HG03097 (cell line): Measurements from ENCODE around the gene PELI2.

Source experiments
- ATAC-seq: cut with Tn5 transposase; IDR thresholded peaks from one replicate; pipeline ENCODE4 v1.9.1; 2021; ENCODE audit not compliant: unreplicated experiment, low FRiP score

Gene PELI2

DNA sequence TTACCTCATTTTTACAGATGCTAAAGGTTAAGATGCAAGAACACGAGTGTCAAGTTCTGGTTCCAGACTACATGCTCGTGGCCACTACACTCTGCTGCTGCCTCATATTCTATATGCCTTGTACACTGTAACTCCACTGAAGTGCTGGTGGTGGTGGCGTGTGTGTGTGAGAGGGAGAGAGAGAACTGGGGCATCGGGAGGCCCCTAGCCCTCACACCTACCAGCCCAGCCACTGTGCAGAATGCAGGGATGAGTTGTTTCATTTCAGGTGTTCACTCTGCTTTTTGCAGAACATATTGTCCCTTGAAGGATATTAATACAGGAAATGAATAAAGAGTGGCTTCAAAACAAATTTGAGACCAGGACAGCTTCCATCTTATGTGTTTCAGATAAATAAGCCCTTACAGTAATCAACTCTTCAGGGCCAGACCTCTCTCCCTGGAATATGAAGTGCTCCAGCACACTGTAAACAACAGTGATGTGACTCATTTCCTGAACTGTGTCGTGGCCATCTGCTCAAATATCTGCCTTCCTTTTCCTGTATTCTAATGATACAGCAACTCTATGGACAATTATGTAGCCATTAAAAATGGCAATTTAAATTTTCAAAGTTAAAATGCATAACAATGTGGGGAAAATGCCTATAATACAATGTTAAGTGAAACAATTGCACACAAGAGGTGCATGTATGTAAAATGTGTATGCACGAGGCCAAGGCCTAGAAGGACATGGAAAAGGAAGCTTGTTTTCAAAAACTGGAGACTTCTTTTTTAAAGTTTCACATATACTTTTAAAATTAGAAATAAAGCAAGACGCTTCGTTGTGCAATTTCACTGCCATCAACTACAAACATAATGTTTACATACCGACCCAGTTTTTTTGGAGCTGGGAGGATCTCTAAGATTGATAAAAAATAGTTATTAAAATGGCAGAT lies 215.4 kb downstream of the PELI2 start:
- no peak for ATAC-seq

DNA sequence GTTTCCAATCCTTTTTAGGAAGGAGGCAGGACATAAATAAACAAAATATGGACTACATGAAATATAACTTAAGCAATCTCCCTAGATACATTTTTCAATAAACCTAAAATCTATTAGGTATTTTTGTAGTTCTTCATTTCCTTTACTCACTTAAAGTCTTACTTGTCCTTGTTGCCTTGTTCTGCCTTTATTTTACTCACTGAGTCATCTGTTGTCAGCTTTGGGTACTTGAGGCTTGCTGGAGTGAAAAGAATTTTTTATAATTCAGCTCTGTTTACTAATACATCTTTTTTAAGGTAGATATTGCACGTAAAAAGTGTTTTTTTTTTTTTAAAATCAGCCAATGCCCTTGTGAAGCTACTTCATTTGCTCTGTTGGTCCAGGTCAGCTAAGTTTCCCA lies 216.2 kb downstream of the PELI2 start:
- ATAC-seq = no peak

DNA sequence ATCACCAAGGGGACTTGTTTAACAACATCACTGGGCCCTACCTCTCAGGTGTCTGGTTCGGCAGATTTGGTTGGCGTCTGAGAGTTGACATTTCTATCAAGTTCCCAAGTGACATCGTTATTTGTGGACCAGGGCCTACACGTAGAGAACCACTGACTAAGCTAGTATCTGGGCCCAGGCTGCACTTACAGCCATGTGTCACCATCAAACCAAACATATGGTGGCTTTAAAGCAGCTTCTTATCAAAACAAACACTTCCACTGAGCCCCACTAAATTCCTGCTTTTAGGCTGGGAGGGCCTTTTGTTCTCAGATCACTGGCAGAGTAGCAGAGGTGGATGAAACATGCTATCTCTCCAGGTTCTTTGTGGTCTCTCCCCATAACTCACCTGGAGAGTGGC lies 220.5 kb downstream of the PELI2 start:
- no peak for ATAC-seq

DNA sequence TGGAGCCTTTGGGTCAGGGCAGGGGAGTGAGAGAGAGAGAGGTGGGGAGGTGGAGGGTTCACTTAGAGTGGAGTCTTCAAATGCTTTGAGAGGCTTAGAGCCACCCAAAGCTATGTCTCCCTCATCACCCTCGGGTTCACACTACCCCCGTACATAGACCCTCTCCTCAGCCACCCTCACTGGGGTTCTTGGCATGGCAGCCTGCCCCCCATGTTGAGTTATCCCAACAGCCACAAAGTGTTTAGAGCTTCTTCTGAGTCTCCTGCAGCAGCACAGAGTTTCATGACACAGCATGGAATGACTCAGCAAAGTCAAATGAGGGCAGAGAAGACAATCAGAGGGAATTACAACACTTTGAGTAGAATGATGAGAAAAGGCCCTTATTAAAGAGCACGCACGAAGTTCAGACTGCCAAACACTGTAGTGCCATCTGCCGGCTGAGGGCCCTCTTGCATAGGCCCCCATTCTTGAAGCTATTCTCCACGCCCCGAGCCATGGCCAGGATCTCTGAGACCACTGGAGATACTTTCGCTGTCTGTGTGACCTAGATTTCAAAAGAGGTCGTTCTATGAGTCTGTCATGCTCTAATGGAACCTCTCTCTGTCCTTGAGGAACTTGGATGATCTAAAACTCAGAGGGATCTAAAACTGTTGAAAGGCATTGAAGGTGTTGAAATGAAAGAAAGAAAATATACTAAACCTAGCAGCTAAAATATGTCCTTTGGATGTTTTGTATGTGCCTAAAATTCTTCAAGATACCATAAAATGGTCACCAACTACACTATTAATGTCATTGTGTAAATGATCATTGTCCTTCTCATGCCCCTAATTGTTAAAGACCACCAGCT lies 221.9 kb downstream of the PELI2 start:
- ATAC-seq = peak; percentile 51

DNA sequence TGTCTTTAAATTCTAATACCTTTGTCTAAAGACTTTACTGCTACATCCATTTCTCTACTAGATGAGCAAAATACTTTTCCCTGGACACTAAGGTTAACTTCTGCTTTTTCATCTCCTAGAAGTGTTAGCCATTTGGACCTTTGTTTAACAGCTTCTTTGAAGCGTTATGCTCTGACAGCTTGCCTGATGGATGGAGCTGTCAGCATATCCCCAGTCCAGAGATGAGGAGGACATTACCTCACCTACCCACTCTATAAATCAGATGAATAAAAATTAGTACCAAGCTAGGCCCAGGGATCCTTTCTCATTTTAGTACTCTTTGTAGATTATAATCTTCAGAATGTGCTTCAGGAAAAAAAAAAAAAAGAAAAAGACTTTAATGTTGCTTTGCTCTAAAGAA lies 222.7 kb downstream of the PELI2 start:
- ATAC-seq = no peak

DNA sequence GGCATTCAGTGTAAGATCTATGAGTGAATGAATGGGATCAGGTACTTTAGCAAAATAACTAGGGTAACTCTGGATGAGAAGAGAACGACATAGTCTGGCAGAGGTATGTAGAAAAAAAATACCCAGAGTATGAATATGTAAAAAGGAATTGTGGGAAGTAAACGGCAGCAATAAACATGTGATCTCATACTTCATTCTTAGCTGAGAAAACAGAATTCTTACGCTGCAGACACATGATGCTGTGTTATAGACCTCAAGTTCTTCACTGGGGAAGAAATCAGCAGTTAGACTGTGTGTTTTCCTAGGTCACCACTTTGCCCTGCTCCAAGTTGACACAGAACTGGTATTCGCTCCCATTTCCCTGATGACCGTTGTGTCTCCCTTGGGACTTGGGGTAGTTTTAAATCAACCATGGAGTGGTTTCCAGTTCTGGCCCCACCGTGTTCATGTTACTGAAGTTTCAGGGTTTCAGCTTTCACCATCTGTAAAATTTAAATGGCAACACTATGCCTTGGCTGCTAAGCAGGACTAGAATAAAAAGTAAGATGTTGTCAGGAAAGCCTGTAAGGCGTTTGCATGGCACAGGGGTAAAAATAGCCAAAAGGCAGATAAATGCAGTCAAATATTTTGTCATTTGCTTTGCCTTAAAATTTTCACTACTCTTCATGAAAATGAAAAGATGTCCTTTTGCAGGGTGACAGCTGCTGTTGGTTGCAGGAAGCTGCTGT lies 223.7 kb downstream of the PELI2 start:
- peak; percentile 59 for ATAC-seq

DNA sequence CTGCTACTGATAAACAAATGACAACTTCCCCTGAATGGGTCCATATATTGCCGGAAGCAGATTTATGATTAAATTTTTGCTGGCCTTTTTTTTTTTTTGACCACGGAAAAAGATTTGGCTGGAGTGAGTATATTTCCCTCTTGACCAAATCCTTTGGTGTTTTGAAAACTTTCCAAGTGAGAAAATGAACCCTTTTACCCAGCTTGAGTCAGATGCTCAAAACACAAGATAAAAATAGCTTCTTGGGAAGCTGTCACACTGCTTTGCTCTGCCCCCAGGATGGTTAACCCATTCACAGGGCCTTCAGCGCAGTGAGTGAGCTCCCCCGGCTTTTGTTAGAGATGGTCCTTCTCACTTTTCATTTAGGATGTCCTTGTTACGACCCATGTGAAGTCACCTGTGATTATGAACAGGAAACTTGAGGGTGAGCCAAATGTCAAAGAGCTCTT lies 224.3 kb downstream of the PELI2 start:
- peak; percentile 32 for ATAC-seq

DNA sequence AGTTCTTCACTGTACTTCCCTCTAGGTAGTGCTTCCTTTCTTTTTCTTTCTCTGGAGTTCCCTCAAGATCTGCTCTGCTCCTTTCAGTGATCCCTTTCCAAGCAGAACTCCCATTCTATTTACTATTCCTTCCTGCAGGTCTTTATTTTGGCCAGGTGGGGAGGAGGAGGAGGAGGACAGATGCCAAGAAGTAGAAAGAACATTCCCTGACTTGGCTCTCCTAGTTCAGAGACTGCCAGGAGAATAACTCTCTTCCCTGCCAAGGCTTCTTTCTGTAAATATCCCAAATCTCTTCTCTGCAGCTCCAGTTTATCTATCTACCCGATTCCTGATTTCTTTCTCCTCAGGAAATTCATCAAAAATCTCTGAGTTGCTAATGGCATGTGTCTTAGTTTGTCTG lies 231.7 kb downstream of the PELI2 start:
- no peak for ATAC-seq
